Erythroblast (primary cell): ENCODE results near the gene SOCS2.

Experiments used
- DNase-seq, 2 experiments: peaks; one replicate each; lab custom pipeline; 2025; lab: John Stamatoyannopoulos, UW
- GATA1 ChIP-seq: IDR thresholded peaks from 2 replicates; pipeline ENCODE4 v1.6.1; 2011; ENCODE audit warnings: low read depth, mild to moderate bottlenecking, control low read depth, low read length, moderate library complexity
- POLR2A ChIP-seq: IDR thresholded peaks from 2 replicates; pipeline ENCODE4 v1.6.1; 2011; ENCODE audit warnings: mild to moderate bottlenecking, low read length

Gene SOCS2

DNA sequence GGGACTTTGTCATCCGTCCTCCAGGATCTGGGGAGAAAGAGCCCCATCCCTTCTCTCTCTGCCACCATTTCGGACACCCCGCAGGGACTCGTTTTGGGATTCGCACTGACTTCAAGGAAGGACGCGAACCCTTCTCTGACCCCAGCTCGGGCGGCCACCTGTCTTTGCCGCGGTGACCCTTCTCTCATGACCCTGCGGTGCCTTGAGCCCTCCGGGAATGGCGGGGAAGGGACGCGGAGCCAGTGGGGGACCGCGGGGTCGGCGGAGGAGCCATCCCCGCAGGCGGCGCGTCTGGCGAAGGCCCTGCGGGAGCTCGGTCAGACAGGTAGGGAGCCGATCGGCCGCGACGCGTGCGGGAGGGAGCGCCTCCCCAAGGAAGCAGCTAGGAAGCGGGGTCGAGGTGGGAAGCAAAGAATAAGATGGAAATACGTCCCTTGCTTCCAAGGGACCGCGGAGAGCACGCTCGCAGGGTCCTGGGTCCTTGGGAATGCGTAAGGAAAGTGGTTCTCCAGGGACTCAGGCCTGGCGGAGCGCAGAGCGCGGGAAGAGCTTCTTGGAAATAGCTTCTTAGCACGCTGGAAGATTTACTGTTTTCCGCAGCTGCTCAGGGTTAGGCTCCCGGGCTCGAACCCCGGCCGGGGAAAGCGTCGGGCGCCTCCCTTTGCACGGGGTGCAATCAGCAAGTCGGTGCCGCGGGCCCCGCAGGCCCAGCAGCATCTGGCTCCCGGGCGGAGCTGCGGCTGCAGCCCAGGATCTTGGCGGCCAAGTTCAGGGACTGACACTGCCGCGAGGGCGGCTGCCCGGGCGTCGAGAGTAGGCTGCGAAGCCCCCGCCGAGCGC lies 457 bp downstream of the SOCS2 start:
- peak; percentile 68 to 74 for DNase-seq
- TF ChIP-seq POLR2A = no peak
- no peak for TF ChIP-seq GATA1

DNA sequence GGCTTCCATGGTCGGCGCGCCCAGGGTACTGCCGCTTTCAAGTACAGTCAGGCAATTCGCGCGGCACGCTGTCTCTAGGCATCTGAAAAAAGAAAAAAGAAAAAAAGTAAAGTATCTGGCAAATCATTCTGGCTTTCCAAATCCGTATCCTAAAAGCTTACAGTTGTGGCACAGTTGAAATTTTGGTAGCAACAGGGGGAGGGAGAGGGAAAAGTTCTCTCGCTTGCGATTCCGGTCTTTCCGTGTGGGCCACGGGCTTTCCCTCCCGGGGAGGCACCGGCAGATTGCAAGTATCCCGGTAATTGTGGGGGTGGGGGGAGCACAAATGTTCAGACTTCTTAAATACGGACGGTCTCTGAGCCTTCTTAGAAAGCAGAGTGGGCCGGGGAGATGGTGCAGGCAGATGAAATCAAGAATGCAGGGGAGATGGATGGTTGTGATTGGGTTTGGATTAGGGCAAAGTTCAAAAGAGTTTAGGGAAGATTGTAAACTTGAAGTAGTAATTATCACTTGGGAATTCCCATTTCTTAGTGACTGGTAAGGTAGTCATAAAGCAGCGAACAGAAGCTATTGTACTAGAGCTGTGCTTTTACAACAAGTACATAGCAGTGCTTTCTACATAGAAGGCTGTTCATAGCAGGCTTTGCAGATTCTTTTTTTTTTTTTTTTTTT lies 1.2 kb downstream of the SOCS2 start:
- TF ChIP-seq GATA1 (no peak), POLR2A (no peak)

DNA sequence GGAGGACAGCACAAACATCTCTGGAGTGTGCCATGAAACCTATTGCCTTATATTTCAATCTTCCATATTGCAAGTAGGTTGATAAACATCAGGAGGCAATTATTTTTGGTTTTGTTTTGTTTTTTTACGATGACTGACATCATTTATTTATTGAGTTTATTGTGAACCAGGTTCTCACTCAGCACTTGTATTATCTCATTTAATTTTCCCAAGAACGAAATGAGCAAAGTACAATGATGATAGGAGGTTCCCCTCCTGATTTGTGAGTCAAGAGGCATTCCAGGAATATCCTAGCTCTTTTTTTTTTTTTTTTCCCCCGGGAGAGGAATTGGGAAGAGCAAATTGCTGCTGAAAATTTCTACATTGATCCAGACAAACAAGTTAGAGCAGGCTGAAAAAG lies 4.7 kb downstream of the SOCS2 start:
- TF ChIP-seq GATA1 (no peak), POLR2A (no peak)
- no peak for DNase-seq

More for the DNA sequence above, 1.2 kb downstream of the SOCS2 start:
- peak; percentile 23 to 55 for DNase-seq

DNA sequence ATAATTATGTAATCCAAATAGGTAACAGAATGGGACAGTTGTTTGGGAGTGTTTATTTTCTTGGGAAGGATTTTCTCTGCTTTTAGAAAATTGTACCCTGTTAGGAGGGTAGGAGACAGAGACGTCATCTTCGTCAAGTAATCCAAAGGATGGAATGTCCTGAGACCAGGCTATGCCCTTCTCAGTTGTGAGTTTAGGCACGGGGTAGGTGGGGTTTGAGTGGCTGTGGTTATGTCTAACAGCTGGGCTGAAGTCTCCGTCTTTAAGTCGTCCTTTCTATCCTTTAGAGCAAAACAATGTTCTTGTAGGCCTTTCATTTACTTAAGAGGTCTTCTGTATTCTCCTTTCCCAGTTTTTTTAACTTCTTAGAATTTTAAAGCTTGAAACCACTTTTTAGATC lies 5.7 kb downstream of the SOCS2 start:
- DNase-seq = no peak
- TF ChIP-seq POLR2A (no peak), GATA1 (no peak)

DNA sequence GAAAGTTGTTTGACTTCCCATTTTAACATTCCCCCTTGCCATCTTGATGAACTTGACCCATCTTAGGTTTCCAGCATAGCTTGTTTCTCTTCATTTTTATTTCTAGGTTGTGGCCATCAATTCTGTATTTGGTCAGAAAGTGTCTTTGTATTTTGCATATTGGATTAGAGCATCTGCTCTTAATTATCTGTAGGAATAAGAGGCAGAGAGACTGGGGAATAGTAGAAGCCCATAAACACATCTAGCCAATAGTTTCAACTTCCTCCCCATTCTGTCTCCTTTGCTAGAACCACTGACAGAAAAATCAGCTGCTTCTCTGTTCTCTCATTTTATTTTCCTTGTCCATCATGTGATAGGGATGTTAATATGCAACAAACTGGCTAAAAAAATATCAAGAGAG lies 8.2 kb downstream of the SOCS2 start:
- no peak for DNase-seq
- TF ChIP-seq GATA1 (no peak), POLR2A (no peak)

DNA sequence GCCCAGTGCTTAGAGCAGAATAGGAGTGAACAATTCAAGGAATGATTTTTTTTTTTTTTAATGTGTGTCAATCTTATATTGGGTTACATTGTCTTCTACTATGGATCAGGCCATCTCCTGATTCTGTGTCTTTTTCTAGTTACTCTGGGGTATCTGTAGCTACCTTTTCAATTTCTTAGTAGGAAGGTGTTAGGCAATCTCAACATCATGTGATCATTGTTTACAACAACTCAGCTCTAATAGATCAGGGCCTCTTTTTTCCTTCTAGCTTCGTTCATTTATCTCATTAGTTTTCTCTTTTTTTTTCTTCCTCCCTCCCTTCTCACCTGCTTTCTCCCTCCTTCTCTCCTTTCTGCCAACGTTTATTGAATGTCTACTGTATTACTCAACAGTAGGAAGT lies 8.9 kb downstream of the SOCS2 start:
- DNase-seq = no peak
- TF ChIP-seq POLR2A (no peak), GATA1 (no peak)

DNA sequence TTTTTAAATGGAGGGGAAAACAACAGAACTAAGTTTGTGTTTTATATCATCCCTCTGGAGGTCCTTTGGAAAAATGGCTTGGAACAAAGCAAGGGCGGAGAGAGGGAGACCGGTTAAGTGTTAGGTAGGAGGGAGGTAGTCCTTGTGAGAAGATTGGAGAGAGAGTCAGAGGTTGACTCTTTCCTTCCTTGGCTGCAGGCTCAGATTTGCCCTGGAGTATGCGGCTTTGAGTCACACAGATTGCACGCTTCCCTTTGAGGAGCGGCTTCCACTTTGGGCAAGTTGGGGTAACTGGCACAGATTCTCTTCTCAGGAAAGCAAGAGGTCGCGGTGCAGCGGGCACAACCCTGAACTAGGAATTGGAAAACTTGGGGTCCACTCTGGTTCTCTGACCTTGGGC lies 9.9 kb downstream of the SOCS2 start:
- no peak for TF ChIP-seq GATA1
- no peak for TF ChIP-seq POLR2A

DNA sequence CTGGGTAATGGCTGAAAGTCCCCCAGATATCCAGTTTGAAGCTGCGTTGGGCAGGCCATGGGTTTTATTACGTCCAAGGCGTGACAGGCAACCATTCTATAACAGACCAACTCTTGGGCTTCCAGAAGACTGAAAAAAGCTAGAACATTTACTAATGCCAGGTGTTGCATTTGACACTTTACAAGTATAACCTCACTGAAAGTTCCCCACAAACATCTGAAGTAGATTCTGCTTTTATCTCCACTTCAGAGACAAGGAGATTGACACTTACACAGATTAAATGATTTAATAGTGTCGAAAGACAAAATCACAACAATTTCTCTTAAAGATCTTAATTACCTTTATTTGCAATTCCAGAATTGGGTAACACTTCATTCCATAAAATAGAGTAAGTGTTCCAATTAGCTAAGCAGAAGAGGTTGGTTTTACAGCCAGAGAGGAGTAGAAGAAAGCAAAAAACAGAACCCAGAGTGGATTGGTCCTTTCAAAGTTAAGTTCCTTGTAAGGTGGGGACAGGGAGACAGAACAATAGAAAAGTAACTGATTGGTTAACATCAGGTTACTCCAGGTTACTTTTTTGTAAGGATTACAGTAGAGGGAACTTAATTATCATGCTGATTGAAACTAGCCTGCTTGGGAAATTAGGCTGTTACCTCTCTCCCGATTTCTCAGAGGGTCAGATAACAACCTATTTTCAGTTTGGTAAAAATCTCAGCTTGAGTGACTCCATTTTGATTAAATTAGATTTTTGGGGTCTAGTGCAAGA lies 11.3 kb downstream of the SOCS2 start:
- no peak for DNase-seq
- TF ChIP-seq POLR2A (no peak), GATA1 (no peak)

More for the DNA sequence above, 9.9 kb downstream of the SOCS2 start:
- no peak for DNase-seq

DNA sequence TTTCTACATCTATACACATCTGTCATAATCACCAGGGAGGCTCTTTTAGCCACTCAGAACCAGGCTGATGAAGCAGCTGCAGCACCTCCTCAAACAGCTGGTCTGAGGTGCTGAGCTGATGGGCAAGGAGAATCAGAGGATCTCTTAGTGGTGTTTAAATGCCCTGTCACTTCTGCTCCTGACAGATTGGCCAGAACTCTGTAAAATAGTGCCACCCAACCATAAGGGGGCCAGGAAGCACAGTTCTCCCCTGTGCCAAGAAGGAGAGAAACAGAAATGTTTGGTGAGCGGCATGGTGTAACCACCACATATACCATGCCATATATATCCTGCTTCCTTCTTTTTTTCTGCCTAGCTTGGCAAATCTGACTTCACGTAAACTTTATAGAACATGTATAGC lies 12.8 kb downstream of the SOCS2 start:
- TF ChIP-seq GATA1 = no peak
- TF ChIP-seq POLR2A = no peak
- DNase-seq = no peak

DNA sequence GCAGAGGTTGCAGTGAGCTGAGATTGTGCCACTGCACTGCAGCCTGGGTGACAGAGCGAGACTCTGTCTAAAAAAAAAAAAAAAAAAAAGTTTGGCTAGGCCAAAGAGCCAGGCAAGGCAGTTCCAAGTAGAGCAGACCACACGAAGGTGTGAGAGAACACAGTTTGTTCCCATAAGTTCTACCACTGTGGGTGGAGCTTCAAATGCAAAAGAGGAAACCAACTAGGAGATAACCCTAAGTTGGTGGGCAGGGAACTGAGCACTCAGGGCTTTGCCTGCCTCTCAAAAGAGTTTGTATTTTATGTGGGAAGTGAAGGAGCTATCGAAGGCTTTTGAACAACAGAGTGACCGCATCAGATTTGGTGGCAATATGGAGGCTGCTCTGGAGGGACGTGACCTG lies 15.1 kb downstream of the SOCS2 start:
- TF ChIP-seq GATA1 (no peak), POLR2A (no peak)
- no peak for DNase-seq

DNA sequence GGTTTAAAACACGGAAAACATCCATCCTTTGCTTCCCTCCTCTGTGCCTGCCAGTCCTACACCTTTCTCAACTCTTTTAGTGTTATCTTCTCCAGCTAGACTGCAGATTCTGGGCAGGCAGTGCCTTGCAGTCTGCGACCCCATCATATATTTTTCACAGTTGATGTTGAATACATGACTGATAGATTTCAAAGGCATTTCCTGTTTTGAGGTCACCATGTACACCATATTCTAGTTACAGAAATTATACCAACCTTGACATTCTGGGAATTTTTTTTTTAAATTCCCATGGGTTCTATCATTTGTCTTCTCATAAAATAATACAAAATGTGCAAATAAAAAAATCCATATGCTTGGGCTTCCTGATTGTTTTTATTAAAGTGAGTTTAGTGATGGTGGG lies 16.6 kb downstream of the SOCS2 start:
- no peak for DNase-seq
- TF ChIP-seq POLR2A (no peak), GATA1 (no peak)

DNA sequence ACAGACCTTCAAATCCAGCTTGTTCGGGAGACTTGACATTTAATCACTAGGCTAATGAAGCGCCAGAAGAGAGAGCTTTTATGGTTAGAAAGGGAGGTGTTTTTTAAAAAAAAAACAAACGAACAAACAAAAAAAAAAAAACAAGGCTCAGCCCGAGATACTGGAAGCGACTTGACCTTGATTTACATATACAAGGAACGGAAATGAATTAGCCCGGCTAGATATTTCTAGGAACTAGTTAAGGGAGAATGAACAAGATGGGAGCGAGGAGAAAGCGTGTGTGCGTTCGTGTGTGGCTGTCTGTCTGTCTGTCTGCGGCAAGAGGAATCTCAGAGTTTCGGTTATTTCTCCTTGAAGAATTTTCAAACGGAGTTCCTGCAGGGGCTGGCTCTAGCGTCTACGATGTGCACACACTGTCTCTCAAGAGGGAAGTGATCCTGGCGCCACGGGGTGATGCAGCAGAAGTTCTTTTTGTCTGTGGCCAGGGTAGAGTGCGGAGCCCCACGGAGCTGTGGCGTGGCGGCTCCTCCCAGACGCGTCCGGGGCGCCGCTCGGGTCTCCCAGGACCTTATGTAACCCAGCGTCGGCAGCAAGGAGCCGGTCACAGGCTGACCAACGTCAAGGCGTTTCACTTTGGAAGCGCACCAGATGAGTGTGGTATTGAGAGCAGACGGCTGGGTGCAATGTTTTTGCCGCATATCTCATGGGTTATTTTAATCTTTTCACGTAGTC lies 18.8 kb downstream of the SOCS2 start:
- TF ChIP-seq GATA1 (no peak), POLR2A (peak; percentile 69)
- peak; percentile 71 for DNase-seq

DNA sequence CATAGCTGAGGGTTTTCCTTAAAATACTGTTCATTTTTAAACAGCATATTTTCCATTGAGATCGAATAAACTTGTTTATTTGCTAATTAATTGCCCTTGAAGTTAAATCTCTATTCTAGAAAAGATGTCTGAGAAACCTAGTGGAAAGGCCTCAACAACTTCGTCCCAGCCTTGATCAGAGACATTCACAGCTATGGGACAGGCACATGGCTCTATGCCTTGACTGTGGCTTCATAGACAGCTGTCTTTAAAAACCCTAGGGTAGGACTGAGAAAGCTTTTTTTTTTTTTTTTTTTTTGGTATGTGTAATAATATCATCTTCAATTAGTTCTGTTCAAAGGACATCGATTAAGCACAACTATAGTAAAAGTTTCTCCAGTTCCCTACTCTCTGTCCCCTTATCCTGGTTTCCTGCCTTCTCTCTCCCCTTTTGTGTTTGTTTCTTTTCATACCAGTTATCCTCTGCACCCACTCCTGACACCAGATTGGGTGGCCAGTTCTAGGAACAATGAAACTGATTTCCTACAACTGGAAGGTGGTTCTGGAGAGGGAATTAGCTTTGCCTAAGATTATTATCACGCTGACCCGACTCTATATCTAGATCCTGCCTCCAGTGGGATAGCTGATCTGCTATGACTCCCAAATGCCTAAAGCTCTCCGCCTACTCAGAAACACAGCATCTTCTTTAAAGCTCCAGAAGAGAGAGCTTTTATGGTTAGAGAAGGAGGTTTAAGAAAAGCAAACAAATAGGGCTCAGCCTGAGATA lies 20.3 kb downstream of the SOCS2 start:
- TF ChIP-seq POLR2A (no peak), GATA1 (no peak)
- no peak for DNase-seq
